ENCODE data around the gene GALNT18. TPM values are rescaled to one million over a fixed set of nuclear protein-coding genes. Genes with fewer than 3 reads are reported as not detected.

GALNT18 gene
- total and polyA plus RNA-seq, 4 donors = 2.1 to 11.0 (median 3.8) TPM

DNA sequence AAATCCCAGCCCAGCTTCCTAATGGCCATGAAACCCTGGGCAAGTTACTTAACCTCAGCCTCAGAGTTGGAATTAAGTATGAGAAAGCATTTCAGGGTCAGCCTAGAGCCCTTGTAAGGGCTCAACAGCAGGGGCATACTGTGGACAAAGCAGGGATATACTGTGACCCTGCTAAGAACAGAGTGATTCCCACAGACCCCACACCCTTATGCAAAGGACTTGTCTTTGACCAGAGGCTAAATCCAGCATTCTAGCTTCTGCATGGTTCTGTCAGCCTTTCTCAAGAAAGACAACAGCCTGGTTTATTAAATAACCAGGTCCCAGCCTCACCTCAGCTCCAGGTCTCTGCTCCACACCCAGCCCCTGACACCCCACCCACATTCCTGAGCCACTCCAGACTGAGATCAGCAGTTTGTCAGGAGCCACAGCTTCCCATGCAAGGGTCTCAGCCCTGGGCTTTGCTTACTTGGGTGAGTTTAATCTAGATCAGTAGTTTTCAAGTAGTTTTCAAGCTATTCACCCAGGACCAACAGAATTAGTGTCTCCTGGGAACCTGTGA lies 69.2 kb downstream of the GALNT18 start:
- Histone ChIP-seq H3K4me1 (ENCODE audit: control insufficient read depth in 4 of 4, insufficient read depth in 4 of 4, low read length in 3 of 4) (no peaks in the 10 kb centered on the region), H3K9me3 (ENCODE audit: control insufficient read depth in 4 of 4, low read length in 3 of 4) (no peaks in the 10 kb centered on the region), H3K9ac (ENCODE audit: low read depth in 1 of 2, low read length in 2 of 2) (no peak overlapping the region), H3K4me3 (ENCODE audit: low read depth in 1 of 3, low read length in 3 of 3) (no peak overlapping the region), H3K27me3 (ENCODE audit: control insufficient read depth in 4 of 4, insufficient read depth in 4 of 4, low read length in 3 of 4) (no peaks in the 10 kb centered on the region), H3K36me3 (ENCODE audit: control insufficient read depth in 4 of 4, insufficient read depth in 3 of 4, low read depth in 1 of 4, low read length in 3 of 4) (no peaks in the 10 kb centered on the region), H3K27ac (ENCODE audit: low read depth in 1 of 2, low read length in 2 of 2) (no peak overlapping the region)
- DNase-seq (ENCODE audit: low spot score) = no peak
- TF ChIP-seq RAD21 (IDR thresholded peaks at IDR 0.05) (no peak), EGR1 (IDR thresholded peaks at IDR 0.05; ENCODE audit: low read depth in 2 of 2) (no peak), JUND (IDR thresholded peaks at IDR 0.05) (no peak), TAF1 (conservative IDR thresholded peaks at IDR 0.05) (no peak), CTCF (IDR thresholded peaks at IDR 0.05; ENCODE audit: low read depth, low read length, missing input control) (no peak), FOXA1 (IDR thresholded peaks at IDR 0.05) (no peak), HNF4G (IDR thresholded peaks at IDR 0.05) (no peak), FOXA2 (IDR thresholded peaks at IDR 0.05) (no peak), YY1 (IDR thresholded peaks at IDR 0.05) (no peak), ATF3 (IDR thresholded peaks at IDR 0.05) (no peak), RXRA (IDR thresholded peaks at IDR 0.05) (no peak), REST (IDR thresholded peaks at IDR 0.05) (no peak), SP1 (IDR thresholded peaks at IDR 0.05) (no peak), GABPA (IDR thresholded peaks at IDR 0.05 in 1 of 2, conservative IDR thresholded peaks at IDR 0.05 in 1 of 2) (no peak)
- TF ChIP-seq, protein P1, sequence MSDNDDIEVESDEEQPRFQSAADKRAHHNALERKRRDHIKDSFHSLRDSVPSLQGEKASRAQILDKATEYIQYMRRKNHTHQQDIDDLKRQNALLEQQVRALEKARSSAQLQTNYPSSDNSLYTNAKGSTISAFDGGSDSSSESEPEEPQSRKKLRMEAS (IDR thresholded peaks at IDR 0.05) = no peak

DNA sequence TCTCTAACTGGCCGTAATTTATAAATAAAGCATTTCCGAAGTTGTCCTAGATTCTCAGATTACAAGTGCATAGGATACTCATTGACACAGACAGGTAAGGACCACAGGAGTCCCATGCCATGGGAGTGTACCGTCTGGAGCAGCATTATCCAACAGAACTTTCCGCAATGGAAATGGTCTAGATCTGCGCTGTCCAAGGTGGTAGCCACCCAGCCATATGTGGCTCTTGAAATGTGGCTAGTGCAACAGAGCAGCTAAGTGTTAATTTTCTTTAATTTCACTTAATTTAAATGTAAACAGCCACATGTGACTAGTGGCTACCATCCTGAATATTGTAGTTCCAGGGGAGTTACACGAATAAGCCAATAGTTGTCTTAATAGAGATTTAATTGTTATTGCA lies 71.3 kb downstream of the GALNT18 start:
- Histone ChIP-seq H3K4me3 (ENCODE audit: low read depth in 1 of 3, low read length in 3 of 3) (no peak overlapping the region), H3K27ac (ENCODE audit: low read depth in 1 of 2, low read length in 2 of 2) (no peak overlapping the region), H3K36me3 (ENCODE audit: control insufficient read depth in 4 of 4, insufficient read depth in 3 of 4, low read depth in 1 of 4, low read length in 3 of 4) (no peaks in the 10 kb centered on the region), H3K9ac (ENCODE audit: low read depth in 1 of 2, low read length in 2 of 2) (no peak overlapping the region), H3K4me1 (ENCODE audit: control insufficient read depth in 4 of 4, insufficient read depth in 4 of 4, low read length in 3 of 4) (no peaks in the 10 kb centered on the region), H3K9me3 (ENCODE audit: control insufficient read depth in 4 of 4, low read length in 3 of 4) (no peaks in the 10 kb centered on the region), H3K27me3 (ENCODE audit: control insufficient read depth in 4 of 4, insufficient read depth in 4 of 4, low read length in 3 of 4) (no peaks in the 10 kb centered on the region)
- no peak for DNase-seq (ENCODE audit: low spot score)
- TF ChIP-seq JUND (IDR thresholded peaks at IDR 0.05) (no peak), CTCF (IDR thresholded peaks at IDR 0.05; ENCODE audit: low read depth, low read length, missing input control) (no peak), NR2F2 (IDR thresholded peaks at IDR 0.05) (no peak), HNF4G (IDR thresholded peaks at IDR 0.05) (no peak), ATF3 (IDR thresholded peaks at IDR 0.05) (no peak), RAD21 (IDR thresholded peaks at IDR 0.05) (no peak)
- TF ChIP-seq, protein P1 (IDR thresholded peaks at IDR 0.05) = no peak
- WGBS = 95% methylated on average over 6 of the region's 6 CpGs

Measured in liver (tissue), 9 donors.